ENCODE results near the gene GCG.

GCG gene

DNA sequence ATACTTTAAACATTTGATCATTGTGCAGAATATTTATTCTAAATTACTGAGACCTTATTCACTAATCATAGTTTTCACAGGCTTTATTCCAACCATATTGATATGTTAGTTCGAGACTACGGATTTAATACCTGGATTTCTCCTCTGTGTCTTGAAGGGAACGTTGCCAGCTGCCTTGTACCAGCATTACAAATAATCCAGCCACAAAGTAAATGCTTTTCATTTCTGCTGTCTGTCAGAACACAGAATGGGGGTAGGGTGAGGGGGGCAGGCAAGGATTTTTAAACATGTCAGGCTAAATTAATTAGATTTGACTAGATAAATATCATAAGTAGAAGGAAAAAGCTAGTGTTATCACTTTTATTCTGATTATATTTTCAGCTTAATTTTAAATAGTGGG lies 3.1 kb downstream of the GCG start:
- TF ChIP-seq, protein P1, sequence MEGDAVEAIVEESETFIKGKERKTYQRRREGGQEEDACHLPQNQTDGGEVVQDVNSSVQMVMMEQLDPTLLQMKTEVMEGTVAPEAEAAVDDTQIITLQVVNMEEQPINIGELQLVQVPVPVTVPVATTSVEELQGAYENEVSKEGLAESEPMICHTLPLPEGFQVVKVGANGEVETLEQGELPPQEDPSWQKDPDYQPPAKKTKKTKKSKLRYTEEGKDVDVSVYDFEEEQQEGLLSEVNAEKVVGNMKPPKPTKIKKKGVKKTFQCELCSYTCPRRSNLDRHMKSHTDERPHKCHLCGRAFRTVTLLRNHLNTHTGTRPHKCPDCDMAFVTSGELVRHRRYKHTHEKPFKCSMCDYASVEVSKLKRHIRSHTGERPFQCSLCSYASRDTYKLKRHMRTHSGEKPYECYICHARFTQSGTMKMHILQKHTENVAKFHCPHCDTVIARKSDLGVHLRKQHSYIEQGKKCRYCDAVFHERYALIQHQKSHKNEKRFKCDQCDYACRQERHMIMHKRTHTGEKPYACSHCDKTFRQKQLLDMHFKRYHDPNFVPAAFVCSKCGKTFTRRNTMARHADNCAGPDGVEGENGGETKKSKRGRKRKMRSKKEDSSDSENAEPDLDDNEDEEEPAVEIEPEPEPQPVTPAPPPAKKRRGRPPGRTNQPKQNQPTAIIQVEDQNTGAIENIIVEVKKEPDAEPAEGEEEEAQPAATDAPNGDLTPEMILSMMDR (IDR thresholded peaks at IDR 0.05; ENCODE audit: low read depth, low read length) = no peak
- Histone ChIP-seq H3K4me1 (no peaks in the 10 kb centered on the region), H3K4me3 (ENCODE audit: low read depth, low read length) (no peak overlapping the region), H3K27me3 (no peaks in the 10 kb centered on the region), H3K9me3 (no peaks in the 10 kb centered on the region), H3K36me3 (no peaks in the 10 kb centered on the region)
- DNase-seq = no peak

DNA sequence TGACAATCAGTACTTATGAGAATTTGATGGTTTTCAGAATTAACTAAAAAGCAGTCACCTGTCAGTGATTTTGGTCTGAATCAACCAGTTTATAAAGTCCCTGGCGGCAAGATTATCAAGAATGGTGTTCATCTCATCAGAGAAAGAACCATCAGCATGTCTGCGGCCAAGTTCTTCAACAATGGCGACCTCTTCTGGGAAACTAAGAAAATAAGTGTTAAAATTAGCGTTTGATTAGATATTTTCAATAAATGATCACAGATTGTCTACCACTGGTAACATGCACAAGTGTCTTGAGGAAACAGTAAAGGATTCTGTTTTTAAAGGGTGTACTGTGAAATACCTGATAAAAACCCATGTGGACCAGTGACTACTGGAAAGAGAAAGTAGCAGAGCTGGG lies 8.1 kb downstream of the GCG start:
- H3K4me1 ChIP-seq = no peaks in the 10 kb centered on the region

DNA sequence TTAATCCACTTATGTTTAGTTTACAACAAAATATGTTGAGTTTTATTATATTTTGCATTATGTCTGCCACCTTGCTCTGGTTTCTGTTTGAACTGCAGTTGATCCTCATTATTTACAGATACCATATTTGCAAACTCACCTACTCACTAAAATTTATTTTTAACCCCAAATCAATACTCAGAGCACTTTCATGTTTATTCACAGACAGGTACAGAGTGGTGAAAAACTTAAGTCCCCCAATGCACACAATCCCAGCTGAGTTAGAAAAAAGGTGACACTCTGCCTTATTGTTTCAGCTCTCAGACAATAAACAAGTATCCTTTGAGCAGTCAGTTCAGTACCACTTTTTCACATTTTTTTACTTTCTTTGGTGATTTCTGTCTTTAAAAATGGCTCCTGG lies 13.7 kb downstream of the GCG start:
- Histone ChIP-seq H3K4me1 (no peaks in the 10 kb centered on the region), H3K27me3 (no peaks in the 10 kb centered on the region), H3K36me3 (no peaks in the 10 kb centered on the region), H3K4me3 (ENCODE audit: low read depth, low read length) (no peak overlapping the region), H3K9me3 (no peaks in the 10 kb centered on the region)
- no peak for DNase-seq
- TF ChIP-seq, protein P1 (IDR thresholded peaks at IDR 0.05; ENCODE audit: low read depth, low read length) = no peak

More for the DNA sequence above, 8.1 kb downstream of the GCG start:
- Histone ChIP-seq H3K4me3 (ENCODE audit: low read depth, low read length) (no peak overlapping the region), H3K9me3 (no peaks in the 10 kb centered on the region), H3K36me3 (no peaks in the 10 kb centered on the region), H3K27me3 (no peaks in the 10 kb centered on the region)
- TF ChIP-seq, protein P1 (IDR thresholded peaks at IDR 0.05; ENCODE audit: low read depth, low read length) = no peak
- DNase-seq = no peak

DNA sequence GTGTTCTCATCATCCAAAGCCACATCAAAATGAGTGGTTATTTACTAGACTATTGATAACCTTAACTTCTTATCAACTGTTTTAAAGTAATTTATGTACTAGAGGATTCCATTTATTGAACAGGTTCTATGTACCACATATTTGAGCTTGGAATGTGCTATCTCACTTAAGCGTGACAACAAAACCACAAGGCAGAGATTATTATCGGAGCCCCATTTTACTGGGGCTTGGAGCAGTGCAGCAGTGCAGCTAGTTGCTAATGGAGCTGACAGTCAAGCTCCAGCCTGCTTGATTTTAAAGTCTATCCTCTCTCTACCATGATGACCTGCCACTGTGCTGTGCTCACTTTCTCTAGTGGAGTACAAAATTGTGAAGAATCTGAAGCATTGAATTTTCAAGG lies 24.6 kb downstream of the GCG start:
- H3K9me3 ChIP-seq = no peaks in the 10 kb centered on the region
- H3K4me3 ChIP-seq (ENCODE audit: low read depth, low read length) = no peak overlapping the region
- H3K27me3 ChIP-seq = no peaks in the 10 kb centered on the region
- TF ChIP-seq, protein P1 (IDR thresholded peaks at IDR 0.05; ENCODE audit: low read depth, low read length) = no peak
- no peaks in the 10 kb centered on the region for H3K4me1 ChIP-seq
- no peaks in the 10 kb centered on the region for H3K36me3 ChIP-seq
- no peak for DNase-seq

DNA sequence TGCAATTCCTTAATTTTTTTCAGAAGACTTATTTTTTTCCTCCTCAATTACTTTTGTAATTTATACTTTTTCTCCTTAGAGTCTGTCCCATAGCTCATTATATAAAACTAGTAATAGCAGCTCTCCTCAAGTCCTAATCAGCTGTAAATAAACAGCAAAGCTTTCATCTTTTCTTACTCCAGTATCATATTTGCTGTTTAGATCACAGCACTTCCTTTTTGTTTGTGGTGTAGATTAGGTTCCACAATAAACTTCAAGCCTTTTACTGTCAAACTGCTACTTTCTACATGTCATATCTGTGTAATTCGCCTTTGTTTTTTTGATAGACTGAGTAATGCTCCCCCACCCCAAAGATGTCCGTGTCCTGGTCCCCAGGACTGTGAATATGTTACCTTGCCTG lies 25.5 kb downstream of the GCG start:
- no peak for DNase-seq
- no peaks in the 10 kb centered on the region for H3K36me3 ChIP-seq
- TF ChIP-seq, protein P1 (IDR thresholded peaks at IDR 0.05; ENCODE audit: low read depth, low read length) = no peak
- no peaks in the 10 kb centered on the region for H3K27me3 ChIP-seq
- H3K4me3 ChIP-seq (ENCODE audit: low read depth, low read length) = no peak overlapping the region
- H3K4me1 ChIP-seq = no peaks in the 10 kb centered on the region
- H3K9me3 ChIP-seq = no peaks in the 10 kb centered on the region

DNA sequence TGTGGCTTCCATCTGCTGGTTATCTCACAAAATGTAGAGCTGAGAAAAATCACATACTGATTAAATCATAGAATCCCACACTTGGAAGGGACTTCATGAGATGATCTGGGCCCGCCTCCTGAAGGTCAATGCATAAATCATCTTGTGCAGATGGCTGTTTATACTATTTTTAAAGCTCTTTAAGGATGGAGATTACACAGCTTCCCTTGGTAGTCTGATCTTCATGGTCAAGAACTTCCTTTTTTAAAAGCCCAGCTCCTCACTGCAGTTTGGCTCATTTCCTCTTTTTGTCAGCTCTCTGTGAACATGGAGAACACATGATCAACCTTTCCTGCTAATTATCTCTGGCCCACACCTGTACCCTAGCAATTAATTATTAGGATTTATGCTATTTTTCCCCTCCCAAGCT lies 25.9 kb downstream of the GCG start:
- Histone ChIP-seq H3K4me3 (ENCODE audit: low read depth, low read length) (no peak overlapping the region), H3K27me3 (no peaks in the 10 kb centered on the region), H3K9me3 (no peaks in the 10 kb centered on the region), H3K36me3 (no peaks in the 10 kb centered on the region), H3K4me1 (no peaks in the 10 kb centered on the region)
- no peak for DNase-seq
- TF ChIP-seq, protein P1 (IDR thresholded peaks at IDR 0.05; ENCODE audit: low read depth, low read length) = no peak
